Esophagus squamous epithelium (tissue), 5 donors: ENCODE results near the gene VIPR2. TPM values are rescaled to one million over a fixed set of nuclear protein-coding genes. Genes with fewer than 3 reads are reported as not detected.

Experiments used
- DNase-seq: peaks from one replicate; lab custom pipeline; 2025; lab: John Stamatoyannopoulos, UW
- H3K27ac ChIP-seq, 4 donors: fragments of 200-600 bp; sonication (generic); one replicate each; pipeline ENCODE4 v1.5.1; 2016 to 2019; ENCODE audit warnings: mild to moderate bottlenecking in 1 of 4
- H3K27me3 ChIP-seq, 4 donors: fragments of 200-600 bp; sonication (generic); 1 replicate in 3 of 4; 2 replicates in 1 of 4; pipeline versions ENCODE4 v1.5.1 to v1.6.0; 2017 to 2021; ENCODE audit warnings: antibody characterized with exemption in 1 of 4
- H3K36me3 ChIP-seq, 3 donors: fragments of 200-600 bp; sonication (generic); one replicate each; pipeline ENCODE4 v1.5.1; 2016 to 2019
- H3K4me1 ChIP-seq, 3 donors: fragments of 200-600 bp; sonication (generic); one replicate each; pipeline ENCODE4 v1.5.1; 2017 to 2019
- H3K4me3 ChIP-seq, 4 donors: fragments of 200-600 bp; sonication (generic); 1 replicate in 3 of 4; 2 replicates in 1 of 4; pipeline ENCODE4 v1.5.1; 2016 to 2019; ENCODE audit warnings: mild to moderate bottlenecking in 2 of 4, moderate library complexity in 1 of 4
- H3K9me3 ChIP-seq, 3 donors: fragments of 200-600 bp; sonication (generic); one replicate each; pipeline ENCODE4 v1.5.1; 2016 to 2019
- CTCF ChIP-seq, 6 experiments: fragments of 450-650 bp in 4 of 6; fragments of 200-600 bp in 2 of 6; sonication (generic) in 2 of 6; IDR thresholded peaks; one replicate each; pipeline ENCODE4 v1.5.1; 2016 to 2019; ENCODE audit warnings: antibody characterized with exemption in 6 of 6, mild to moderate bottlenecking in 4 of 6, moderate library complexity in 4 of 6
- POLR2A ChIP-seq, 4 donors: fragments of 450-650 bp; IDR thresholded peaks; one replicate each; pipeline ENCODE4 v1.6.1; 2017; ENCODE audit warnings: antibody characterized with exemption in 4 of 4, mild to moderate bottlenecking in 4 of 4, moderate library complexity in 3 of 4
- WGBS, 2 donors: methylation state at CpG; one replicate each; pipeline ENCODE4 v1.1.5; 2018; 5-methylcytosine and 5-hydroxymethylcytosine counted together
- intact Hi-C: fragments of 100-400 bp; cut with DNase I; formaldehyde crosslinking; loops from one replicate; pipeline ENCODE4 v1.15.0; 2022
- total RNA-seq, 4 donors: library from RNA; depleted of rRNA; stranded (reverse); fragments of >200 nt; gene quantifications; one replicate each; pipeline ENCODE4 v1.1.0, GENCODE V29; 2016
- donor health status: DM: yes; HTN: yes; CAD: no.

The VIPR2 gene
- total RNA-seq, 4 donors from 2014 or later = 0.18 to 2.1 (median 0.40) TPM

- DNase-seq = no peak
- intact Hi-C loops = no loop called here
- H3K4me3 ChIP-seq = no peak overlapping the region
- H3K4me1 ChIP-seq = peaks cover 0 to 28% (median 18%) of the 10 kb centered on the region in 3 donors
- TF ChIP-seq POLR2A (IDR thresholded peaks at IDR 0.05) (no peak), CTCF (IDR thresholded peaks at IDR 0.05) (no peak)
- H3K36me3 ChIP-seq = no peaks in the 10 kb centered on the region
- peak overlapping the region in 2 of 4 donors; percentile 3 to 17 for H3K27ac ChIP-seq
- no peaks in the 10 kb centered on the region for H3K9me3 ChIP-seq
- 80% methylated on average over 1 of the region's 2 CpGs; no CpG with 5 or more reads in 1 of the 2 donors for WGBS, 2 donors
- H3K27me3 ChIP-seq = peaks cover 0 to 36% (median 0%) of the 10 kb centered on the region in 4 donors
Observed at GRCh38 chr7:159108491-159108890, 36.2 kb downstream of the VIPR2 start.

- DNase-seq = no peak
- WGBS, 2 donors = 59 to 100% methylated on average over 1 to 2 of the region's 13 CpGs
- H3K27ac ChIP-seq = no peak overlapping the region
Observed at GRCh38 chr7:159107161-159107892, 37.3 kb downstream of the VIPR2 start.

GRCh38 chr7:159105832-159106811 lies 38.5 kb downstream of the VIPR2 start:
- Histone ChIP-seq H3K27ac (no peak overlapping the region), H3K4me3 (no peak overlapping the region)
- intact Hi-C loops = no loop called here

More at GRCh38 chr7:159107161-159107892, 37.3 kb downstream of the VIPR2 start:
- no peaks in the 10 kb centered on the region for H3K36me3 ChIP-seq
- TF ChIP-seq POLR2A (IDR thresholded peaks at IDR 0.05) (no peak), CTCF (IDR thresholded peaks at IDR 0.05) (no peak)
- H3K4me1 ChIP-seq = peaks cover 0 to 28% (median 18%) of the 10 kb centered on the region in 3 donors
- H3K4me3 ChIP-seq = no peak overlapping the region
- H3K27me3 ChIP-seq = peaks cover 0 to 28% (median 0%) of the 10 kb centered on the region in 4 donors
- intact Hi-C loops = no loop called here
- no peaks in the 10 kb centered on the region for H3K9me3 ChIP-seq

GRCh38 chr7:159105066-159105780 lies 39.4 kb downstream of the VIPR2 start:
- no peak overlapping the region for H3K27ac ChIP-seq
- 93 to 94% methylated on average over 6 to 10 of the region's 14 CpGs for WGBS, 2 donors
- peaks cover 0 to 21% (median 0%) of the 10 kb centered on the region in 4 donors for H3K27me3 ChIP-seq
- H3K36me3 ChIP-seq = no peaks in the 10 kb centered on the region
- H3K4me1 ChIP-seq = peaks cover 0 to 28% (median 18%) of the 10 kb centered on the region in 3 donors
- no peaks in the 10 kb centered on the region for H3K9me3 ChIP-seq
- no peak overlapping the region for H3K4me3 ChIP-seq
- TF ChIP-seq POLR2A (IDR thresholded peaks at IDR 0.05) = no peak
- TF ChIP-seq CTCF (IDR thresholded peaks at IDR 0.05) = no peak
- no peak for DNase-seq
- intact Hi-C loops = no loop called here

More at GRCh38 chr7:159105832-159106811, 38.5 kb downstream of the VIPR2 start:
- Histone ChIP-seq H3K4me1 (peaks cover 0 to 28% (median 18%) of the 10 kb centered on the region in 3 donors), H3K27me3 (peaks cover 0 to 21% (median 0%) of the 10 kb centered on the region in 4 donors), H3K9me3 (no peaks in the 10 kb centered on the region), H3K36me3 (no peaks in the 10 kb centered on the region)
- WGBS, 2 donors = 58 to 69% methylated on average over 8 to 12 of the region's 13 CpGs
- DNase-seq = no peak
- TF ChIP-seq POLR2A (IDR thresholded peaks at IDR 0.05) (no peak), CTCF (IDR thresholded peaks at IDR 0.05) (no peak)
